NCI-H1930 (cell line): ENCODE data around the gene ZFHX3.

Source experiments
- DNase-seq, 2 experiments: peaks; one replicate each; lab custom pipeline; 2025; lab: John Stamatoyannopoulos, UW

ZFHX3 gene

DNA sequence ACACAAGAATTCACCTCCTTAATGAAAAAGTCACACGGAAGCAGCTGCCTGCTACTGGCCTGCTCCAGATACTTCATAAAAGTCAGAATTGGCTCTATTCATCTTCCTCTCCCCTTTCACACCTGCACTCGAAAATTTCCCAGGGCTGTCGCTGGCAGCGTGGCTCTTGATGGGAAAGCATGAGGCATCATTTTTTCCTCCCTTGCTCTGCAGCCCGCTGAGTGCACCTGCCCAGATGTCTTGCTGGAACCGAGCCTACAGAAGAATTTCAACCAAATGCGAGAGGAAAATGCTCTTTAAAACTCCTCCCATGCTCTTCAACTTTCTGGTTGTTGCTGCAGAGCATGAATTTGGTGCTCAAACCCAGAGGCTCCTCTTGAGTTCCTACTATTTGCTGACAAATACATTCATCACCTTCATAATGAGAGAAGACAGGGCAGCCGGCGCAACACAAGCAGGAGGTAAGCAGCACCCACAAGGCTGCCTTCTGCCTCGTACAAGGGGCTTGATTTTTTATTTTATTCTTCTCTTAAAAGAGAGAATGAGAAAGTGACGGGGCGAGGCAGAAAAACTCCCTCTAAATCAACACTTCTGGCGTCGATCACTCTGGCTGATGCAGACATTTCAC is 146.8 kb downstream of the ZFHX3 start:
- no peak for DNase-seq

DNA sequence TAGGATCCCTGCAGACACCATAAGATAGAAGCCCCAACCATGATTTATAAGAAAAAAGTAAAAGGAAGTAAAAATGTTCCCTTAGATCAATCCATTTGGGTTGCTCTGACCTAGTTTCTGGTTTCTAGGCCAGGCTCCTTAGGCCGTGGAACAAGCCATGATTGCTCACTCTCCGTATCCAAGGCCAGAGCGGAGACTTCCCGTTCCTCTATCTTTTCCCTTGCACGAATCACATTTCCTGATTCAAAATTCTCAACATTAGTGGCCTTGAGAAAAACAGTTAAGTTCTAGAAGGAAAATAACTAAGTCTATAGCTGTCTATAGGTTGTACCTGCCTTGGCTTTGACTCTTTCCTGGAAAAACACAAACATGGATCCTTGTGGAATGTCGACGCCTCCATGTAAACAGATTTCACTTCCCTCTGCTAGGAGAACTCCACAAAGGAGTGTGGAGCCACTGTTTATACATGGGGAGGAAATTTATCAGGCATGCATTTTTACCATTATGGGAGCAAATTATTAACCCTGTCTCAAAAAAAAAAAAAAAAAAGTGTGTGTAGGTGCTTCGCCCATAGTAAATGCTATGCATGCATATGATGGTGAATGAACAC is 149.6 kb downstream of the ZFHX3 start:
- no peak for DNase-seq

DNA sequence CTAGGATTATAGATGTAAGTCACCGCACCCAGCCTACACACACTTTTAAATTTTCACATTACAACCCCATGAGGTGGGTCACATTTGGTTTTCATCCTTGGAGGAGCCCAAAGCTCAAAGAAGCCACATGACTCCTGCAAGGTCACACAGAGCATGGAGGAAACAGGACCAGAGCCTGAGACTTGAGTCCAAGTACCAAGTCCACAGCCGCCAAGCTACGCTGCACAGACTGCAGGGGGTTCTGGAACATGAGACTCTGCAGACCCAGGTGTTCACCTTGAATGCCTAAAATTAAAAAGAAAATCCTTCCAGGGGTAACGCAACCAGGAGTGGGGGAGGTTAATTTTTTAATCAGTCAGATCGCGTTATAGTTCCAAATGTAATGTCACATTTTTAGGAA is 150.2 kb downstream of the ZFHX3 start:
- DNase-seq: no peak

DNA sequence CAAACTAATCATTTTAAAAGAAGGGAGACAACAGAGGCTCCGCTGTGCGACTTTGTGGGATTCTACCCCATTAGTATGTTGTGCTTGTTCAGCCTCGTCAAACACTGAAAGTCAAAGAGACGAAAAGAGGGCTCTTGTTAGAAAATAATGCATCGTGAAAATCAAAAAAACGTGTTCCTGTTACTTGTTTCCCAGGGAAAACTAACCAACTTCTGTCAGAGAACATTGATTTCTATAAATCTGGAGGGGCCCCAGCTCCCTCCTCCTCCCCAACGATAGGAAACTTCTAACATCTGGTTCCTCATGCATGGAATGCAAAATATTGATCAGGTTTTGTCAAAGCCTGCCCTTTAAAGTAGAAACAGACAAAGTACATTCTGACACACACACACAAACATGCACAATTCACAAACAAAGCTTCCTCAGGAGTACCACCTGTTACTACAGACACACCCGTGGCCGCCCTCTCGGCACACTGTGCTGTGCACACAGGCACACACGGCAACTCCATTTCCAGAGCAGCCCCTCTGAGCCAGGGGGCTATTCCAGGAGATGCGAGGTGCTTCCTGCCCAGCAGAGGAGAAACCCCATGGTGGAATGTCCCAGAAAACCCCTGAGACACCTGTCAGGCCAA is 151.3 kb downstream of the ZFHX3 start:
- DNase-seq: no peak

DNA sequence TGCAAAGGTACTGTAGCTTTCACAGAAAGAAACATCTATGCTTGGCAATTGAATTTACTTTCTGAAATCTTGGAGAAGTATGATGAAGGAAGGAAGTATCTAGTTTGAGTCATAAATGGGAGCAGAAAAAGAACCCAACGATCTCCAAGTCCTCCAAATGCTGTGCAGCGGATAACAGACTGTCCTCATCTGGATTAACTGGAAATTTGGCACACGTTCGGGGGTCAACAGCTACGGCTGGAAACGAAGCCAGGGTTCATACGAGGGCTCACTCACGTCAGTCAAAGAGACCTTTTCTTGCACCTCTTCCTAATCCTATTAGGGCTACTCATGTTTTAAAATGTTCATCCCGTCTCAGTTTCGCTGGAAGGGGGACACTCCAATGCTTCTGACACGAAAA is 152.0 kb downstream of the ZFHX3 start:
- DNase-seq: no peak

DNA sequence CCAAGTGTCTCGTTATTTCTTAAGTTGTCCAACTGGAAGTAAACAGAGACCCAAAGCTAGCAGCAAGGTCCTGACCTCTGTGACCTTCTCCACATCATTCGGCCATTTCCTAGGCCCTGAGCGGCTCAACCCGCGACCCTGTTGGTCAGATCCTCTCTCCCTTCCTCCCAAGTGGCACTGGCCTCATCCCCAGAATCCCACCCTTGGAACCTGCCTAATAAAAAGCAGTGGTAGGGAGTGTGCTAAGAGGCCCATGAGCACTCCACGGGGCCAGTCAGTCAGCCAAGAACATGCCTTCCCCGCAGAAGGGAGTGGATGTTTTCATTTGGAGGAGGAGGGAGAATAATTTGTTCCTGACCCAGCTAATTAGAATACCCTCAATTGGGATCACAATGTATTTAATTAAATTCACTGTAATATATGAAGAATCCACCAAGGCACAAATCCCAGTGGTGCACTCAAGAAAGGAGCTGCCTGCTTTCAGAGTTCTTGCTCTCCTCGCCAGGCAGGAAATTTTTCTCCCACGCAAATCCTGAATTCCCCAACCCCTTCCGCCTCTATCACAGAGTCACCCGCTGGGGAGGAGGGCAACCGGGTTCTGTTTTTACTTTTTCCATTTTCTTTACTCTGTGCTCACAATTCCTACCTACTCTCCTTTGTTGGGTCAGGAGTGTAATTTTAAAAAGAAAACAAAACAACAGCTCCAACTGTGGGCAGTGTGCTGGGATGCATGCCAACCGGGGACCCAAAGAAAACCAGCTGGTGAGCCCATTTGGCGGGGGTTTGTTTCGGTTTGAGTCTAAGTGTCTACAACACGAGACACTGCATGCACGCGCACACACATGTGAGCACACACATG is 153.4 kb downstream of the ZFHX3 start:
- no peak for DNase-seq

DNA sequence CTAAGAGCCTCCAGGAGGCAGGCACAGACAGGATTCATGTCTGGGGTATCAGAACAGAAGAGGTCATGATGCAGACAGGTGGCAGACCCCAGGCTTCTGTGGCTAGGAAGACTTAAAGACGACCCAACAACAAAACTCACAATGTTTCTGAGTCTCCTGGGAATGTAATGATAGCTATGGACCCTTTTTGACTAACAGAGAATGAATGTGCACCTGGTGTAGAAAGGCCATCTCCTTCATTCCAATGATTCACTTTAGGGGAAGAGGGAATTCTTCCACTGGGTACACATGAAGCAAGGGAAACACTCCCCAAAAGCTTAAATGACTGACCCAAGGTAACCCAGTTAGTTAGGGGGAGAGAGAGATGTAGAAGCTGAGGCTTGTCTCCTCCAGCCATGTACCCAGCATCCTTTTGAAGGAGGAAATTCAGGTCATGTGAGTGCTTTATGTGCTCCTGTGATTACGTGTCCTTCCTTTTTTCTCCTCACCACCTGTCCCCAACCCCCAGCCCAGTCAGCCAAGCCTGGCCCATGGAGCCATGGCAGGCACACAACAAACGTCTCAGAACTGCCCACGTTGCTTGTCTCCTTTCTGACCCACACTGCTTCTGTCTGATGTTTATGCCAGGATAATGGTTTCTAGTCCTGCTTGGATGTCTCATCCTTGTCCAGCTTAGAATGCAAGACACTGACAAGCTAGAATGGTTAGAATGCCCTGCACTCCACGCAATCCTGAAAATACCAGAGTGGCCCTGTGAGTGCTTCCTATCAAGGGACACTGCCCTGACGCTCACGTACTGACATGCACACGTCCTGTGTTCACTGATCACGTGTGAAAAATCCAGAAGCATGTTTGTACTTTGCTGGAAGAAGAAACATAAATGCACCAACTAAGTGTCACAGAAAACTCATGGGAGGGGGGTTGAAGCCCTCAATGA is 156.4 kb downstream of the ZFHX3 start:
- no peak for DNase-seq

DNA sequence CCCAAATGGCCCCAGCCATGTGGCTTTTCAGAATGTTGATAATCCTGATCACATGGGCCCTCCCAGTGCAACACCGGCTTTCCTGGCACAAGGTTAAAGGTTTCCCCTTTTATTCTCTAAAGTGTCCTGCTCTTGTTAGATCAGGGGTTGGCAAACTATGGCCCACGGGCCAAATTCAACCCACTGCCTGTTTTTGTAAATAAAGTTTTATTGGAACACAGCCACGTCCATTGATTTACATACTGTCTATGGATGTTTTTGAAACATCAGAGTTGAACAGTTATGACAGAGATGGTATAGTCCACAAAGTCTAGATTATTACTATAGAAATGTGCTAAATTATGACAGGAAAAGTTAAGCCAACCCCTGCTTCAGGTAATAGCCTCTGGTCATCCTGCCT is 157.3 kb downstream of the ZFHX3 start:
- DNase-seq: no peak

DNA sequence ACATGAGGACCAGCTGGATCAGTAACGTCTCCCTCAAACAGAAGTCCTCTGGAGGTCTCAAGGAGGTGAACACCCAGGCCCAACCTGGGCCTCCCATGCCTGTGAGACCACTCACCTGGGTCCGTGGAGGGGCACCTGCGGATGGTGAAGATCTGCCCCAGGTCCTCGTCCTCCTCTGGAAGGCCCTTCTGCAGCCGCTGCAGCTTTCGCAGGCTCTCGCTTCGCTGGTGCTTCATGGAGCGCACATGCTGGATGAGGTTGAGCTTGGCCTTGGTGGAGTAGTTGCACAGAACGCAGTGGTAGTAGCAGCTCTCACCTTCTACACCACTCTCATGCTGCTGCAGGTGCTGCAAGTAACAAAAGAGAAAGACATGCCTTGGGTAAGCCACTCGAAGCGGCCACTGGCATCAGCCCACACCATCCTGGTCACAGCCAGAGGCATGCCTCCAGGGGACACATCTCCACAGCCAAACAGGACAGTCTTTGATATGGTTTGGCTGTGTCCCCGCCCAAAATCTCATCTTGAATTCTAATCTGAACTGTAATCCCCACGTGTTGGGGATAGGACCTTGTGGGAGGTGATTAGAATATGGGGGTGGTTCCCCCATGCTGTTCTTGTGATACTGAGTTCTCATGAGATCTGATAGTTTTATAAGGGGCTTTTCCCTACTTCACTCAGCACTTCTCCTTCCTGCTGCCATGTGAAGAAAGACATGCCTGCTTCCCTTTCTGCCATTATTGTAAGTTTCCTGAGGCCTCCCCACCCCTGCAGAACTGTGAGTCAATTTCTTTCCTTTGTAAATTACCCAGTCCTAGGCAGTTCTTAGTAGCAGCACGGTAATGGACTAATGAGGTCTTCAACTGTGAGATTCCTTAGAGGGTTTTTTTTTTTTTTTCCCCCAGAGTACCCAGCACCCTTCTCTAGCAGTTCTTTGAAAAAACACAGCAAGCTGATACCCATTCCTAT is 158.0 kb downstream of the ZFHX3 start:
- no peak for DNase-seq

DNA sequence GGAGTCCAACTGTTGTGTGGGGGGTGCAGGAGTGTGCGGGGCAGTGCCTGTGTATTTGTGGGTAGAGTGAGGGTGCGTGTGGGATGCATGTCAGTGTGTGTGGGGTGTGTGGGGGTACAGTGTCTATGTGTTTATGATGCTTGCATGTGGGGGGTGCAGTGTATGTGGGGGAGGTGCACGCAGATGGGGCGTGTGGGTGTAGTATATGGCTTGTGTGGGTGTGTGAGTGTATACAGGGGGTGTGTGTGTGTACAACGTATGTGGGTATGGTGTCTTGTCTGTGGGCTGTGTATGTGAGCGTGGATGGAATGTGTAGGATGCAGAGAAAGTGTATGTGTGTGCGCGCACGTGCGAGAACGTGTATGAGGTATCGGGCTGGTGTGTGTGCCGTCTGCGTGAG is 160.4 kb downstream of the ZFHX3 start:
- no peak for DNase-seq

DNA sequence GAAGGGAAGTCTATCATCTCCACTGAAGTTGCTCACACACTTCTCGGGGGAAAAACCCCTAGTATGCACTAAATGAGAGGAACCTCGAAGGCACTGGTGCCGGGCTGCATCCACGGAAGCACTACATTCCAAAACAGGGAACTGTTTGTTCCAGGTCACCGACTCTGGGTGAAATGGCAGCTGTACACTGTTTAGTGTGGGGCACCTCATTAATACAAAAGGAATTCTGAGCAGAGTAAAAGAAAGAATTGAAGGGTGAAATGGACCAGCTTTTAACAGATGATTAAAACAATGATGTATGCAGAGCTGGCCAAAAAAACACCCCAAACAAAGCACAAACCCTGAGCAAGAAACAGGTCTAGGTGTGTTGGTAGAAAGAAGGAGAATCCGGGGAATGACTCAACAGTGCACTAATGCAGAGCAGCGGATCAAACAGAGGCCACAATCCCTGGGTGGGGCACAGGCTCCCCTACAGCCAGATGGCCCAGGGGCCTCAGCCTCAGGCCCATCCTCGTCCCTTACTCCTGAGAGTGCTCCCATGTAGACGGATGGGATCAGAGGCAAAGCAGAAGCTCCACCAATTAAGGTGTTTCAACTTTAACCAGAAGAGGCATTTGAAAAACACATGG is 161.5 kb downstream of the ZFHX3 start:
- no peak for DNase-seq

DNA sequence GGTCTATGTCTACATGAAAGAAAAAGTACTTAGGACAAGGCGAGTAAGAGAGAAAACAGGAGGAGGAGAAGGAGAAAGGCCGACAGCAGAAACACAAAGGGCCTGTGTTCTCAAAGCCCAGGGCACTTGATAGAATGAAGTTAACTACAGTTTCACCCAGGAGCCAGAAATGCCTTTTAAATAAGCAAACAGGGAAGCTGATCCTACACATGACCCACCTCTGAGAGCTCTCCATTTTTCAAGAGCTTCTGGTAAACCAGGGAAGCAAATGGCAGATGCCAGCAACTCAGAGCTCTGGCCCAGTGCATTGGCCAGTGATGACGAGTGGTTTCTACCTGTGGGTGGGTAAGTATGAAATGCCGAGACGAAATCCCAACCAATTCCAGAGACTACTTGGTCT is 163.4 kb downstream of the ZFHX3 start:
- no peak for DNase-seq

DNA sequence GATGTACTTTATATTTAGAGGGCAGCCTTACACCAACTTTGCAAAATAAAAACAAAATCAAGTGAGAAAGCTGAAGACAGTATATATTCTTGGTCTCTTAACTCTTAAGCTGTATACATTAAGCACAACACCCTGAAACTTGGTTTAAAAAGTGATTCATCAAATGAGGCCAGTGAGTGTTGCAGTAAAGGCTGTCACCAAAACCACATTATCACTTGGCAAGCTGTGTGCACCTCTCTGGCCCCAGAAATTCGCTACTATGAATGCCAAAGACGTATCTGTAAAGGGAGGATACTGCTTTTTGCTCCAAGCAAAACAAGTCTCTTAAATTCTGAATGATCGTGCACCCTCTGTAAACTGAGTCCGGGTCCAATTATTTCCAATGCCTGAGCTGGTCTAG is 163.9 kb downstream of the ZFHX3 start:
- DNase-seq: no peak

DNA sequence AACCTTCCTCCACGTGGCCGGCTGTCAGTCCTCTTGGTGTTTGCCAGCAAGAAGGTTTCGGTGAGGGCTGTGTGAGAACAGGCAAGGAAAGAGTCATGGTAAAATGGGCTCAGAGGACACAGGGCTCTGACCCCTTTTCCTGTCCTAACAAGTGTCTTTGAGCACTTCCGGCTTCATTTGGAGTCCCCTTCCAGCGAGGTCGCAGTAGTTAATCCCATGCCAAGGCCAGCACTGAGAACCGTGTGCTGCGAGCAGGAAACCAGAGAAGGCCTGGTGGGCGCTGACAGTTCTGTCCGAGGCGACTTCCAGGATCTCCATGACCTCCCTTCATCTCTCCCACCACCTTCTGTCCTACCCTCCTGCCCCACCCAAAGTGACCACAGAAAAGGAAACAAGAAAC is 168.1 kb downstream of the ZFHX3 start:
- DNase-seq: no peak

DNA sequence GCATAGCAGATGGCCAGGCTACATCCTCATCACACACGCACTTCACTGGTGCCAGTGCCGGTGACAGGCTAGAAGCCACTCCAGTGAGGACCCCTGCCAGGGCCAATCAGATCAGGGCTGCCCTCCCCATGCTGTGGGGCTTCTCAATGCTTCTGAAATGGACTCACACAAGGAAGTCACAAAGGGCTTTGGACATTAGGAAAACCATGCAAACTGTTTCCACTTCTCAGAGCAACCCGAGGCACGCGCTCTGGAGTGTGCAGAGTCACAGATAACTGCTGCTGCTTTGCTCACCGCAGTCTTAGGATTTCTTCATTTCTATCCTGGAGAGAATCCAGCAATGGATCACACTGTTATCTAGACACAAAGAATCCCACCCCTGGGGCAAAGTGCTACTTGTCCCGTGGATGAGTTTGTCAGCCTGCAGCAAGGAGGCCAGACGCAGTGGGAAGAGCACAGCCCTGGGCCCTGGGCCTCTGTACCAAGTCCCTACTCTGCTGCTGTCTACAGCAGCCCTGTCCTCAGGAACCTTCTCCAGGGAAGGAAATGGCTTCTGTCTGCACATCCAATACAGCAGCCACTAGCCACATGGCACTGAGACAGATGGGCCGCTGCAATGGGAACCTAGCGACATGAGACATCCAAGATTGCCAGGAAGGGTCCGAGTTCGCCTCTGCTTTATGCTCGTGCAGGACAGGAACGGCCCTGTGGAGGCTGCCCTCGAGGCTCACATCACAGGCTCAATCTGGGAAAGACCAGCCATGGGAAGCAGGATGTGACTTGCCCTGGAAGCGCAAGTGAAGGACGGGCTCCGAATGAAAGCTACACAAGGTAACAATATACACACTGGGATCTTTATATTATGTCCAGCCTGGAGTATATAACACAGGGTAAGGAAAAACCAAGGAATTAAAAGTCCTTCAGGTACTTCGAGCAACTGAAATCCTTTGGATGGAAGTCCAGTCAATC is 169.3 kb downstream of the ZFHX3 start:
- no peak for DNase-seq

DNA sequence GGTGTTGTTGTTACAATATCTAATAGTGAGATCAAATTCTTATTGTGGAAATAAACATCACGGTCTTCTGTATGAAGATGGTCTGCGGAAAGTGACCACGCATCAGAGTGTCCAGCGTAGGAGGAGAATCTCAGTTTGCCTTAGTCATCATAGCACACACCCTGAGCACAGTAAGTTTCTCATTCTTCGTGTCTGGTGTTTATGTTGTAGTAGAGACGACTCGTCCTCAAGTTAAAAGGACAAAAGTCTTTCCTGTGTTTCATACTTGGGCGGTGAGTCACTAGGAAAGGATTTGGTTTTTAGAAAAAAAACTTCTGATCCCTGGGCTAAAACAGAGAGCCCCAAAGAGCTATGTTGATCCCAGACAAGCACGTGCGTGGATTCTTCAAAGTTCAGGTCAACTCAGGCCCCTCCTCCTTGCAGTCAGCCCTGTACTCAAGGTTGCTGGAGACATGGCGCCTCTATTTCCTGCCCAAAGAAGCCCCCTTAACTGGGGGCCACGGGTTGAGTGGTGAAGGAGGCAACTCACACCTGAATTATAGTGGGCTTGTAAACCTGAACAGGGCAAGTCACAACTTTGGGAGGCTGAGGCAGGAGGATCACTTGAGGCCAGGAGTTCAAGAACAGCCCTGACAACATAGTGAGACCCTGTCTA is 170.4 kb downstream of the ZFHX3 start:
- DNase-seq: no peak

DNA sequence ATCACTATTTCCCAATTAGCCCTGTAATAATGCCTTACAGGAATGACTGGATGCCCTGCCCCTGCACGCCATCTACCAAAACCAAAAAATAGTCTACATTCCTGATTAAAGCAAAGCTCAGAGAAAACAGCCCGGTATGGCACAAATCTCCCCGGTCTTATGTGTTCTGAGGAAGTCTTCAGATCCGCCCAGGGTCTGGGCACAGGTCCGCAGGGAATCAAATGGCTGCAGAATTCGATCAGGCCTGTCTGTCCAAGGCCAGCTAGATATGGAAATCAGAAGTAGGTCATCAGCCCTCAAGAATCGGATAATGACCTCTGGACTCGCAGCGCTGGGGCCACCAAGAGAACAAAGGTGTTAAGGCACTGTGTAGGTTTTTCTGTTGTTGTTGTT is 171.0 kb downstream of the ZFHX3 start:
- DNase-seq: no peak

DNA sequence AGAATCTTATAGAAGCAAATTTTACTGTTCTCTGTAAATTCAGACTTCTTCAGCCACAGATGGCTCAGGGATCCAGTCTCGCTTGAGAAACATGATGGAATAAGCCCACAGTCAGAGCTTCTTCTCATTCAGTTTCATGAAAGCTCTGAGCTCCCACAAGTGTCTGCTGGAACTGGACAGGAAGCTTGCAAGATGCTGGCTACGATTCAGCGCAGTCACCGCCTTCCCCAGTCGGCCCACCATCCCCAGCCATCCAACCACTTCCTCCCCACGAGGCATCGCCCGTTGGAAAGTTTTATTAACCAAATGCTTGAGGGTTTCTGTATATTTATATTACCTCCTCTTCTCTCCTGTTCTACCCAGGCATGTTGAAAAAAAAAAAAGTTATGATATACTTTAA is 171.7 kb downstream of the ZFHX3 start:
- no peak for DNase-seq
